Measurements from ENCODE around the gene CACNA1S.

CACNA1S gene

GRCh38 chr1:201013031-201013485 lies 99.2 kb downstream of the CACNA1S start:
- Histone ChIP-seq H3K36me3 (ENCODE audit: control insufficient read depth, insufficient read depth, low read length) (peaks cover 3% of the 10 kb centered on the region; the same call in 1 of the 2 replicates), H3K27me3 (replicated peaks; ENCODE audit: control insufficient read depth, insufficient read depth, low read length) (no peaks in the 10 kb centered on the region), H3K4me3 (replicated peaks; ENCODE audit: low read depth, low read length) (no peak overlapping the region)
- DNase-seq (ENCODE audit: extremely low read depth, insufficient read length): no peak
- TF ChIP-seq, protein P1, sequence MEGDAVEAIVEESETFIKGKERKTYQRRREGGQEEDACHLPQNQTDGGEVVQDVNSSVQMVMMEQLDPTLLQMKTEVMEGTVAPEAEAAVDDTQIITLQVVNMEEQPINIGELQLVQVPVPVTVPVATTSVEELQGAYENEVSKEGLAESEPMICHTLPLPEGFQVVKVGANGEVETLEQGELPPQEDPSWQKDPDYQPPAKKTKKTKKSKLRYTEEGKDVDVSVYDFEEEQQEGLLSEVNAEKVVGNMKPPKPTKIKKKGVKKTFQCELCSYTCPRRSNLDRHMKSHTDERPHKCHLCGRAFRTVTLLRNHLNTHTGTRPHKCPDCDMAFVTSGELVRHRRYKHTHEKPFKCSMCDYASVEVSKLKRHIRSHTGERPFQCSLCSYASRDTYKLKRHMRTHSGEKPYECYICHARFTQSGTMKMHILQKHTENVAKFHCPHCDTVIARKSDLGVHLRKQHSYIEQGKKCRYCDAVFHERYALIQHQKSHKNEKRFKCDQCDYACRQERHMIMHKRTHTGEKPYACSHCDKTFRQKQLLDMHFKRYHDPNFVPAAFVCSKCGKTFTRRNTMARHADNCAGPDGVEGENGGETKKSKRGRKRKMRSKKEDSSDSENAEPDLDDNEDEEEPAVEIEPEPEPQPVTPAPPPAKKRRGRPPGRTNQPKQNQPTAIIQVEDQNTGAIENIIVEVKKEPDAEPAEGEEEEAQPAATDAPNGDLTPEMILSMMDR (IDR thresholded peaks at IDR 0.05; ENCODE audit: insufficient read depth, low read length, poor library complexity, severe bottlenecking): no peak

GRCh38 chr1:201011616-201012015 lies 100.6 kb downstream of the CACNA1S start:
- H3K27me3 ChIP-seq (replicated peaks; ENCODE audit: control insufficient read depth, insufficient read depth, low read length): no peaks in the 10 kb centered on the region
- peaks cover 3% of the 10 kb centered on the region; the same call in 1 of the 2 replicates for H3K36me3 ChIP-seq (ENCODE audit: control insufficient read depth, insufficient read depth, low read length)
- DNase-seq (ENCODE audit: extremely low read depth, insufficient read length): no peak
- no peak overlapping the region for H3K4me3 ChIP-seq (replicated peaks; ENCODE audit: low read depth, low read length)
- TF ChIP-seq, protein P1 (IDR thresholded peaks at IDR 0.05; ENCODE audit: insufficient read depth, low read length, poor library complexity, severe bottlenecking): no peak

DNA sequence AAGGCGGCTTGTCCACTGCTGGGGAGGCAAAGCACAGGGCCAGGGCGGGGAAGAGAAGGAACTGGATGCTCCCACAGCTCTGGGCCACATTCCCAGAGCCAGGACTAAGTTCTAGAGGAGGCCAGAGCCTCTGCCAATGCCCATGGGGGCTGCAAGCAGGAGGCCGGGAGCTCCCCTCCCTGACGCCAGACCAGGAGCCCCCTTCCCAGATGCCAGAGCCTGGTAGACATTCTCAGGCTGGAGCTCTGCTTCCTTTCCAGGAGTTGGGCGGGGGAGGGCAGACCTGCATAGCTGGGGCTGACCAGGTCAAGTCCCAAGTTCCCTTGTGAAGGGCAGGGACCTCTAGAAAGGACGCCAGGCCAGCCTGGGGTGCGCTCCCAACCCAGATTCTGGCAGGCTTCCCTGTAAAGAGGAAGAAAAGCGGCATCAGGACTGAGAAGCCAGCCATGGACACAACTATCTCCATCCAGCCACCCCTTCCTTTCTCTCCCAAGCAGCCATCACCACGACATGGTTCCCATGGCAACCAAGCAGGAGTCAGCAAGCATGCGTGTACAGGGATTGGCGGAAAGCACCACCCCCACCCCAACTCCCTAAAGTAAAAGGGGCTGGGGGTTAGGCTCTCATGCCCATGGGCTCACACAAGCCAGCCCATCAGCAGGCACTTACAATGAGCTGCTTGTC lies 102.1 kb downstream of the CACNA1S start:
- Histone ChIP-seq H3K36me3 (ENCODE audit: control insufficient read depth, insufficient read depth, low read length) (peaks cover 6% of the 10 kb centered on the region; the same call in 1 of the 2 replicates), H3K27me3 (replicated peaks; ENCODE audit: control insufficient read depth, insufficient read depth, low read length) (no peaks in the 10 kb centered on the region), H3K4me3 (replicated peaks; ENCODE audit: low read depth, low read length) (no peak overlapping the region)
- TF ChIP-seq, protein P1 (IDR thresholded peaks at IDR 0.05; ENCODE audit: insufficient read depth, low read length, poor library complexity, severe bottlenecking): no peak
- no peak for DNase-seq (ENCODE audit: extremely low read depth, insufficient read length)

- TF ChIP-seq, protein P1 (IDR thresholded peaks at IDR 0.05; ENCODE audit: insufficient read depth, low read length, poor library complexity, severe bottlenecking): no peak
- no peak overlapping the region for H3K4me3 ChIP-seq (replicated peaks; ENCODE audit: low read depth, low read length)
- no peaks in the 10 kb centered on the region for H3K27me3 ChIP-seq (replicated peaks; ENCODE audit: control insufficient read depth, insufficient read depth, low read length)
- H3K36me3 ChIP-seq (ENCODE audit: control insufficient read depth, insufficient read depth, low read length): peaks cover 11% of the 10 kb centered on the region
- no peak for DNase-seq (ENCODE audit: extremely low read depth, insufficient read length)
These were observed 103.4 kb downstream of the CACNA1S start for GRCh38 chr1:201008666-201009360.

GRCh38 chr1:201007481-201007880 lies 104.7 kb downstream of the CACNA1S start:
- peaks cover 11% of the 10 kb centered on the region for H3K36me3 ChIP-seq (ENCODE audit: control insufficient read depth, insufficient read depth, low read length)
- TF ChIP-seq, protein P1 (IDR thresholded peaks at IDR 0.05; ENCODE audit: insufficient read depth, low read length, poor library complexity, severe bottlenecking): no peak
- H3K27me3 ChIP-seq (replicated peaks; ENCODE audit: control insufficient read depth, insufficient read depth, low read length): no peaks in the 10 kb centered on the region
- H3K4me3 ChIP-seq (replicated peaks; ENCODE audit: low read depth, low read length): no peak overlapping the region
- DNase-seq (ENCODE audit: extremely low read depth, insufficient read length): no peak

All from GM06990 (cell line).